Mesenchymal stem cell (in vitro differentiated cells and primary cell): Measurements from ENCODE around the gene SPNS2. TPM values are rescaled to one million over a fixed set of nuclear protein-coding genes. Genes with fewer than 3 reads are reported as not detected.

Experiments used
- DNase-seq: peaks from one replicate; pipeline ENCODE4 v3.0.0-alpha.2; 2013
- H2AFZ ChIP-seq: one replicate; pipeline ENCODE4 v1.6.1; 2013; ENCODE audit warnings: low read depth, mild to moderate bottlenecking, control low read depth, inconsistent platforms, low read length, moderate library complexity
- H2AK5ac ChIP-seq: 2 replicates; pipeline ENCODE4 v1.6.1; 2013; ENCODE audit warnings: low read length, moderate library complexity, mild to moderate bottlenecking, inconsistent platforms; ENCODE audit not compliant: severe bottlenecking
- H2BK120ac ChIP-seq: one replicate; pipeline ENCODE4 v1.6.1; 2013; ENCODE audit warnings: low read depth, mild to moderate bottlenecking, inconsistent platforms, low read length, moderate library complexity
- H2BK12ac ChIP-seq, 2 experiments: one replicate each; pipeline ENCODE4 v1.6.1; 2013; ENCODE audit warnings: inconsistent platforms in 2 of 2, low read length in 2 of 2, mild to moderate bottlenecking in 2 of 2, moderate library complexity in 2 of 2, control low read depth in 1 of 2
- H2BK15ac ChIP-seq: one replicate; pipeline ENCODE4 v1.6.1; 2013; ENCODE audit warnings: mild to moderate bottlenecking, low read depth, inconsistent platforms; ENCODE audit not compliant: poor library complexity, severe bottlenecking
- H2BK5ac ChIP-seq: 2 replicates; pipeline ENCODE4 v1.6.1; 2013; ENCODE audit warnings: low read depth, mild to moderate bottlenecking, low read length, control low read depth, inconsistent platforms; ENCODE audit not compliant: poor library complexity, severe bottlenecking
- H3K14ac ChIP-seq, 2 experiments: one replicate each; pipeline ENCODE4 v1.6.1; 2013; ENCODE audit warnings: inconsistent platforms in 2 of 2, low read length in 2 of 2, control low read depth in 1 of 2, mild to moderate bottlenecking in 1 of 2, moderate library complexity in 1 of 2
- H3K18ac ChIP-seq, 2 experiments: one replicate each; pipeline ENCODE4 v1.6.1; 2013; ENCODE audit warnings: inconsistent platforms in 2 of 2, low read length in 2 of 2, control low read depth in 1 of 2, low read depth in 1 of 2, mild to moderate bottlenecking in 1 of 2
- H3K23ac ChIP-seq, 2 experiments: one replicate each; pipeline ENCODE4 v1.6.1; 2013; ENCODE audit warnings: inconsistent platforms in 2 of 2, low read length in 2 of 2, mild to moderate bottlenecking in 2 of 2, moderate library complexity in 2 of 2, control low read depth in 1 of 2
- H3K27ac ChIP-seq: 2 replicates; pipeline ENCODE4 v1.5.1; 2013; ENCODE audit warnings: mild to moderate bottlenecking, moderate library complexity, low read length, control low read depth, inconsistent platforms; ENCODE audit not compliant: poor library complexity, severe bottlenecking
- H3K27me3 ChIP-seq, 2 experiments: 2 replicates each; pipeline versions ENCODE4 v1.6.1 to v1.7.0; 2013; ENCODE audit warnings: low read length in 2 of 2, mild to moderate bottlenecking in 2 of 2, moderate library complexity in 2 of 2, control low read depth in 1 of 2, inconsistent platforms in 1 of 2; ENCODE audit not compliant: control insufficient read depth in 1 of 2, insufficient read depth in 1 of 2
- H3K36me3 ChIP-seq, 2 experiments: 2 replicates each; pipeline versions ENCODE4 v1.6.1 to v1.7.0; 2013; ENCODE audit warnings: low read length in 2 of 2, control low read depth in 1 of 2, inconsistent platforms in 1 of 2, low read depth in 1 of 2, mild to moderate bottlenecking in 1 of 2; ENCODE audit not compliant: insufficient read depth in 2 of 2, control insufficient read depth in 1 of 2
- H3K4ac ChIP-seq, 2 experiments: one replicate each; pipeline ENCODE4 v1.6.1; 2013; ENCODE audit warnings: inconsistent platforms in 2 of 2, low read length in 2 of 2, mild to moderate bottlenecking in 2 of 2, moderate library complexity in 2 of 2, control low read depth in 1 of 2, low read depth in 1 of 2
- H3K4me1 ChIP-seq: 2 replicates; pipeline ENCODE4 v1.6.1; 2013; ENCODE audit warnings: low read depth, low read length, control low read depth; ENCODE audit not compliant: control insufficient read depth, insufficient read depth
- H3K4me2 ChIP-seq: 2 replicates; pipeline ENCODE4 v1.6.1; 2013; ENCODE audit warnings: low read length, mild to moderate bottlenecking, inconsistent platforms; ENCODE audit not compliant: poor library complexity, severe bottlenecking
- H3K4me3 ChIP-seq, 2 experiments: 2 replicates each; pipeline versions ENCODE4 v1.5.1 to v1.7.0; 2013; ENCODE audit warnings: low read length in 2 of 2, mild to moderate bottlenecking in 2 of 2, control low read depth in 1 of 2, low read depth in 1 of 2; ENCODE audit not compliant: insufficient read depth in 1 of 2
- H3K79me1 ChIP-seq: replicated peaks from 2 replicates; pipeline ENCODE4 v1.6.1; 2013; ENCODE audit warnings: mild to moderate bottlenecking, control low read depth, low read length, inconsistent platforms; ENCODE audit not compliant: poor library complexity, severe bottlenecking
- H3K9ac ChIP-seq: 2 replicates; pipeline ENCODE4 v1.7.0; 2013; ENCODE audit warnings: mild to moderate bottlenecking, low read length, moderate library complexity
- H3K9me3 ChIP-seq: 2 replicates; pipeline ENCODE4 v1.7.0; 2013; ENCODE audit warnings: mild to moderate bottlenecking, low read length; ENCODE audit not compliant: control insufficient read depth
- H4K8ac ChIP-seq: one replicate; pipeline ENCODE4 v1.6.1; 2013; ENCODE audit warnings: inconsistent platforms, mild to moderate bottlenecking, low read length, moderate library complexity
- H4K91ac ChIP-seq: one replicate; pipeline ENCODE4 v1.6.1; 2013; ENCODE audit warnings: mild to moderate bottlenecking, low read length, inconsistent platforms
- WGBS: methylation state at CpG from one replicate; pipeline ENCODE4 v1.1.7; 2013; ENCODE audit warnings: mixed read lengths; 5-methylcytosine and 5-hydroxymethylcytosine counted together
- polyA plus RNA-seq, 2 experiments: library from polyadenylated mRNA; stranded (reverse); fragments of 200-250 nt; gene quantifications; one replicate each; pipeline ENCODE4 v1.2.3, GENCODE V29; 2013

Gene SPNS2, protein sequence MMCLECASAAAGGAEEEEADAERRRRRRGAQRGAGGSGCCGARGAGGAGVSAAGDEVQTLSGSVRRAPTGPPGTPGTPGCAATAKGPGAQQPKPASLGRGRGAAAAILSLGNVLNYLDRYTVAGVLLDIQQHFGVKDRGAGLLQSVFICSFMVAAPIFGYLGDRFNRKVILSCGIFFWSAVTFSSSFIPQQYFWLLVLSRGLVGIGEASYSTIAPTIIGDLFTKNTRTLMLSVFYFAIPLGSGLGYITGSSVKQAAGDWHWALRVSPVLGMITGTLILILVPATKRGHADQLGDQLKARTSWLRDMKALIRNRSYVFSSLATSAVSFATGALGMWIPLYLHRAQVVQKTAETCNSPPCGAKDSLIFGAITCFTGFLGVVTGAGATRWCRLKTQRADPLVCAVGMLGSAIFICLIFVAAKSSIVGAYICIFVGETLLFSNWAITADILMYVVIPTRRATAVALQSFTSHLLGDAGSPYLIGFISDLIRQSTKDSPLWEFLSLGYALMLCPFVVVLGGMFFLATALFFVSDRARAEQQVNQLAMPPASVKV
- polyA plus RNA-seq (2013, experiment 1 of 2), result 0.01 TPM
- not detected for polyA plus RNA-seq (2013, experiment 2 of 2)

DNA sequence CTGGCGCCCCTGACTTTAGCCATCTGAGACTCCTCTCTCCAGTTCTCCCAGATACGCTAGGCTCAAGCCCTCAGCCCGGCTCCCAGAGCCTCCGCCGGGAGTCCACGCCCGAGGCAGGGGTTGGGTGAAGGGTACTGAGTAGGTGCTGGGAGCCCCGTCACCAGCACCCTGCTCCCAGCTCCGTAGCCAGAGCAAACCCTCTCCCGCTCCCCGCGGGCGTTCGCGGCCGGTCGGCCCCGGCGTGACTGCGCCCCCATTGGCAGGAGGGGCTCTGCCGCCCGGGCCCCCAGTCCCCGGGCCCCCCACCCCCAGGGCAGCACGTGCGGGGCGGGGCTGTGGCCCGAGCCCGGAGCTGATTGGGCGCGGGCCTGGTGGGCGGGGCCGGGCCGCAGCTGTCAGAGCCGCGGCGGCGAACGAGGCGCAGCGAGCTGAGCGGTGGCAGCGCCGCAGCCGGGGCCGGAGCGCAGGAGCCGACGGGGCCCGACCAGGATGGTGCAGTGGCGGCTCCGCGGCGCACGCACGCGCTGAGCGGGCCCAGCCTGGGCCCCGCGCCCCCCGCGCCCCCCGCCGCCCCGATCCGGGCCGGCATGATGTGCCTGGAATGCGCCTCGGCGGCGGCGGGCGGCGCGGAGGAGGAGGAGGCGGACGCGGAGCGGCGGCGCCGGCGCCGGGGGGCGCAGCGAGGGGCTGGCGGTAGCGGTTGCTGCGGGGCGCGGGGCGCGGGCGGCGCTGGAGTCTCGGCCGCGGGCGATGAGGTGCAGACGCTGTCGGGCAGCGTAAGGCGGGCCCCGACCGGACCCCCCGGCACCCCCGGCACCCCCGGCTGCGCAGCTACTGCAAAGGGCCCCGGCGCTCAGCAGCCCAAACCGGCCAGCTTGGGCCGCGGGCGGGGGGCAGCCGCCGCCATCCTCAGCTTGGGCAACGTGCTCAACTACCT is at the start of gene SPNS2:
SPNS2 (plus strand) TSS at position 421 of the 937 bp plus-strand sequence; CDS start at position 588, 167 bp downstream.
- Histone ChIP-seq H3K27me3 (peaks cover 35 to 68% of the 10 kb centered on the region in 2 experiments), H4K8ac (no peak within 1 kb of the TSS), H3K27ac (peak within 1 kb of the TSS; percentile 58), H4K91ac (no peak within 1 kb of the TSS), H3K9me3 (no peaks in the 10 kb centered on the region), H3K4me2 (peak within 1 kb of the TSS; percentile 77), H3K14ac (no peak within 1 kb of the TSS), H3K36me3 (peaks cover 0 to 3% of the 10 kb centered on the region in 2 experiments), H2AFZ (no peak within 1 kb of the TSS), H3K4ac (no peak within 1 kb of the TSS), H3K4me1 (peaks cover 40% of the 10 kb centered on the region), H3K9ac (no peak within 1 kb of the TSS), H3K23ac (no peak within 1 kb of the TSS), H2BK120ac (no peak within 1 kb of the TSS), H2BK15ac (no peak within 1 kb of the TSS), H3K4me3 (peak within 1 kb of the TSS in 1 of 2 experiments; percentile 61), H3K79me1 (no peaks in the 10 kb centered on the region), H2BK12ac (no peak within 1 kb of the TSS), H3K18ac (no peak within 1 kb of the TSS), H2BK5ac (no peak within 1 kb of the TSS), H2AK5ac (peak within 1 kb of the TSS; percentile 60)
- WGBS, result 1% methylated on average over 38 of the region's 117 CpGs
- peak; percentile 41 for DNase-seq

DNA sequence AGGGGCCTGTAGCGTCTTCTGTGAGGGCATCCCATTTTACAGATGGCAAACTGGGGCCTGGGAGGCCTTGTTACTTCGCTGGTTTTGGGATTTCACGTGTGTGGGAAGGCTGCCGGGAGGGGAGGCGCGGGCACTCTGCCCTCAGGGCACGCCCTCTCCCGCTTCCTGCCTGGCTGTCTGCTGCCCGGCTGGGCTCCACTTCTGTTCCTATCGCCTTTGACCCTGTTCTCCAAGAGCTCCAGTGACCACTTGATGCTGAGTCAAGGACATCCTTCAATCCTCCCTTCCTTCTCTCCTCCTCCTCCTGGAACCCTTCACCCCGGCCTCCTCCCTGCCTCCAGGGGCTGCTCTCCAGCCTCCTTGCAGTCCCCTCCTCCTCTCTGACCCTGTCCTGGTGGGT is 48.9 kb upstream of the SPNS2 start:
- no peak overlapping the region for H2BK12ac ChIP-seq
- no peak overlapping the region for H4K91ac ChIP-seq
- WGBS, result 54% methylated on average over 11 of the region's 11 CpGs
- H3K9me3 ChIP-seq, result no peaks in the 10 kb centered on the region
- no peak overlapping the region for H3K14ac ChIP-seq
- no peak overlapping the region for H4K8ac ChIP-seq
- no peak overlapping the region for H3K4me3 ChIP-seq
- DNase-seq, result no peak
- H2AFZ ChIP-seq, result no peak overlapping the region
- H2BK5ac ChIP-seq, result no peak overlapping the region
- no peak overlapping the region for H3K18ac ChIP-seq
- H3K9ac ChIP-seq, result no peak overlapping the region
- H3K27ac ChIP-seq, result no peak overlapping the region
- no peak overlapping the region for H2AK5ac ChIP-seq
- H3K4me1 ChIP-seq, result peaks cover 3% of the 10 kb centered on the region
- no peaks in the 10 kb centered on the region for H3K36me3 ChIP-seq
- no peaks in the 10 kb centered on the region for H3K79me1 ChIP-seq
- no peak overlapping the region for H3K23ac ChIP-seq
- H2BK15ac ChIP-seq, result no peak overlapping the region
- H3K4ac ChIP-seq, result no peak overlapping the region
- no peak overlapping the region for H3K4me2 ChIP-seq
- H3K27me3 ChIP-seq, result peaks cover 25 to 37% of the 10 kb centered on the region in 2 experiments
- no peak overlapping the region for H2BK120ac ChIP-seq

DNA sequence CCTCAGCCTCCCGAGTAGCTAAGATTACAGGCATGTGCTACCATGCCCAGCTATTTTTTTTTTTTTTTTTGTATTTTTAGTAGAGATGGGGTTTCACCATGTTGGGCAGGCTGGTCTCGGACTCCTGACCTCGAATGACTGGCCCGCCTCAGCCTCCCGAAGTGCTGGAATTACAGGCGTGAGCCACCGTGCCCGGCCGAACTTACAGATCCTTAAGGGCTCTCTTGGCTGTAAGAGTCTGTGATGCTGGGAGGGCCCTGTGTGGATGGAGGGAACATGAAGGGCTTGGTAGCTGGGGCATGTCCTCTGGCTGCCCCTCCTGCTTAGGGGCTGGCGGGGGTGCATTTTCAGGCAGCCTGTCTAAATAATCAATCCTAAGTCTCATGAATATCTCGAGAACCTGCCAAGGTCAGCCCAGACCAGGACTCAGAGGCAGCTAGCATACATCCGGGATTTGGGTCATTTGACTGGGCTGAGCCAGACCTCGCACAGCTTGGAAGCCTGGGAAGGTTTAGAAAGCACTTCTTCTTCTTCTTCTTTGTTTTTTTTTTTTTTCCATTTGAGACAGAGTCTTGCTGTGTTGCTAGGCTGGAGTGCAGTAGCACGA is 47.9 kb upstream of the SPNS2 start:
- Histone ChIP-seq H3K27ac (no peak overlapping the region), H2AK5ac (no peak overlapping the region), H3K4me1 (no peaks in the 10 kb centered on the region), H3K9me3 (no peaks in the 10 kb centered on the region), H3K27me3 (peaks cover 31 to 43% of the 10 kb centered on the region in 2 experiments), H2AFZ (no peak overlapping the region), H3K23ac (no peak overlapping the region), H2BK15ac (no peak overlapping the region), H3K36me3 (no peaks in the 10 kb centered on the region), H2BK5ac (no peak overlapping the region), H3K4me3 (no peak overlapping the region), H3K9ac (no peak overlapping the region), H3K18ac (no peak overlapping the region), H3K14ac (no peak overlapping the region), H3K4ac (no peak overlapping the region), H3K4me2 (no peak overlapping the region), H2BK12ac (no peak overlapping the region), H2BK120ac (no peak overlapping the region), H4K91ac (no peak overlapping the region), H3K79me1 (no peaks in the 10 kb centered on the region), H4K8ac (no peak overlapping the region)
- DNase-seq, result no peak
- 90% methylated on average over 12 of the region's 14 CpGs for WGBS
